Myometrial cell (primary cell): ENCODE data around the gene SERPINB1. TPM values are rescaled to one million over a fixed set of nuclear protein-coding genes. Genes with fewer than 3 reads are reported as not detected.

Experiments
- total RNA-seq: library from RNA; depleted of rRNA; stranded (reverse); fragments of >200 nt; gene quantifications from 2 replicates; pipeline ENCODE4 v1.2.3, GENCODE V29; 2015

The SERPINB1 gene
- total RNA-seq = 32.6 and 43.2 TPM in 2 replicates

DNA sequence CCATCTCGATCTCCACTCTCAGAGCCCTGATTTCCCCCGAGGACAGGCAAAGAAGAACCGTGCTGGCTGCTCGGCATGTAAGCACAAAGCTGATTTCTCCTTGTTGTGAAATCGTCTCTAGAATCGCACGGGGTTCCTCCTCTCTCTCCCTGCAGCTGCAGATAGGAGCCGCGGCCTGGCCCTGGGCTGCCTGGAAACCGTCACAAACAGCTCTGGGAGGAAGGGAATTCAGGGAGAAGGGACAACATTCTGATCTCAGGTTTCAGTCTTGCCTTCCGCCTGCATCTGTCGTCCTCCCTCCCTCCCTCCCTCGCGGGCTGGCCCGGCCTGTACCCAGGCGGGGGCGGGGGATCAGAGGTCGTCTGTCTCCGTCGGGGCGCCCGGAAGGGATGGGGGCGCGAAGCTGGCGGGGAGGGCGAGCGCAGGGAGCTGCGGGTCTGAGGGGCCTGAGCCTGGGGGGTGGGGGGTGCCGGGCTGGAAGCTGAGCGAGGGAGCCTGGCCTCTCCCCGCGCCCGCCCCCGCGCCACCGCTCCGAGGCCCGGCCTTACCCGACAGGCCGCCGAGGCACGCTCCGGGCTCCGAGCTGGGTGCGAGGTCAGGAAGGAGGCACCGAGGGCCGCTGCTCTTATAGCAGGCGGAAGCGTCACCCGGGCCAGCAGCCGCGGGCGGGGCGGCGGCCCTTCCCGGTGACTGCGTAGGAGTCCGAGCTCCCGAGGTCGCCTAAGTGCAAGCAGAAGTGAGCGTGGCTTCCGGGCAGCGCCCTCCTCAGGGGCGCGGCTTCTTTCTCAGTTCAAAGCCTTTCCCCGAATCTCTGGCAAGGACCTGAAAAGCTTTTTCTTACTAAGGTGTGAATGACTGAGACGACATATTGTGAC is at the start of gene SERPINB1:
SERPINB1 (minus strand) TSS at position 600 of the 875 bp plus-strand sequence. CDS start 1,277 bp downstream, outside the sequence.

Other genes starting within 250 kb of the SERPINB1 start
- under 0.01 and 0.18 TPM in 2 replicates for gene MYLK4, start 90.9 kb downstream of the SERPINB1 start, total RNA-seq
- 46.7 and 53.3 TPM in 2 replicates for gene WRNIP1, start 76.5 kb downstream of the SERPINB1 start, total RNA-seq
- 7.5 and 9.2 TPM in 2 replicates for gene SERPINB9, start 61.4 kb upstream of the SERPINB1 start, total RNA-seq
- 136 and 138 TPM in 2 replicates for gene SERPINB6, start 129.7 kb upstream of the SERPINB1 start, total RNA-seq
- 25.7 and 26.9 TPM in 2 replicates for gene NQO2, start 158.0 kb upstream of the SERPINB1 start, total RNA-seq
- gene RIPK1, start 226.6 kb upstream of the SERPINB1 start, total RNA-seq = 11.8 and 15.2 TPM in 2 replicates